GM23338 (cell line): Measurements from ENCODE around the gene RO60. TPM values are rescaled to one million over a fixed set of nuclear protein-coding genes. Genes with fewer than 3 reads are reported as not detected.

ENCODE experiments used
- ATAC-seq: fragments of 200-7000 bp; cut with Tn5 transposase; 3 replicates; pipeline ENCODE4 v1.9.1; 2020
- DNase-seq: peaks from one replicate; pipeline ENCODE4 v3.0.0-alpha.2; 2015; ENCODE audit warnings: low spot score
- H2AFZ ChIP-seq: fragments of 200-600 bp; sonication (generic); 2 replicates; pipeline ENCODE4 v1.8.0; 2016; ENCODE audit warnings: antibody characterized with exemption, mild to moderate bottlenecking, moderate library complexity
- H3F3A ChIP-seq: fragments of 200-600 bp; sonication (generic); replicated peaks from 2 replicates; pipeline ENCODE4 v1.8.0; 2017; ENCODE audit warnings: antibody characterized with exemption, mixed run types, low read depth
- H3K27ac ChIP-seq: fragments of 200-600 bp; sonication (generic); 2 replicates; pipeline ENCODE4 v1.6.1; 2016; ENCODE audit warnings: low read depth
- H3K27me3 ChIP-seq: fragments of 200-600 bp; sonication (generic); 2 replicates; pipeline ENCODE4 v1.8.0; 2016; ENCODE audit warnings: mild to moderate bottlenecking, mixed run types, moderate library complexity; ENCODE audit not compliant: insufficient read depth
- H3K36me3 ChIP-seq: fragments of 200-600 bp; sonication (generic); 2 replicates; pipeline ENCODE4 v1.8.0; 2016; ENCODE audit warnings: mild to moderate bottlenecking; ENCODE audit not compliant: insufficient read depth
- H3K4me1 ChIP-seq: fragments of 200-600 bp; sonication (generic); 2 replicates; pipeline ENCODE4 v1.8.0; 2016; ENCODE audit warnings: mild to moderate bottlenecking, moderate library complexity; ENCODE audit not compliant: insufficient read depth
- H3K4me2 ChIP-seq: fragments of 200-600 bp; sonication (generic); 2 replicates; pipeline ENCODE4 v1.7.1; 2017; ENCODE audit warnings: mixed run types
- H3K4me3 ChIP-seq: fragments of 200-600 bp; sonication (generic); 2 replicates; pipeline ENCODE4 v1.6.1; 2016; ENCODE audit warnings: mixed run types
- H3K79me2 ChIP-seq: fragments of 200-600 bp; sonication (generic); replicated peaks from 2 replicates; pipeline ENCODE4 v1.8.0; 2017; ENCODE audit warnings: mild to moderate bottlenecking; ENCODE audit not compliant: insufficient read depth
- H3K9me2 ChIP-seq: fragments of 200-600 bp; sonication (generic); 2 replicates; pipeline ENCODE4 v1.8.0; 2017; ENCODE audit not compliant: insufficient read depth
- H4K20me1 ChIP-seq: fragments of 200-600 bp; sonication (generic); replicated peaks from 2 replicates; pipeline ENCODE4 v1.8.0; 2017; ENCODE audit warnings: mild to moderate bottlenecking; ENCODE audit not compliant: insufficient read depth
- H3K27ac Mint-ChIP-seq: 2 replicates; pipeline ENCODE4 v1.8.0; 2020; ENCODE audit warnings: inconsistent platforms, mild to moderate bottlenecking, moderate library complexity, mixed read lengths
- H3K27me3 Mint-ChIP-seq: 3 replicates; pipeline ENCODE4 v1.8.0; 2022; ENCODE audit warnings: low read depth, mild to moderate bottlenecking, moderate library complexity, mixed read lengths, inconsistent platforms; ENCODE audit not compliant: insufficient read depth, poor library complexity
- H3K36me3 Mint-ChIP-seq: 3 replicates; pipeline ENCODE4 v1.8.0; 2021; ENCODE audit warnings: low read depth, mild to moderate bottlenecking, inconsistent platforms, moderate library complexity, mixed read lengths
- H3K4me1 Mint-ChIP-seq: 3 replicates; pipeline ENCODE4 v1.8.0; 2020; ENCODE audit warnings: mild to moderate bottlenecking, inconsistent platforms, mixed read lengths
- H3K4me3 Mint-ChIP-seq: 3 replicates; pipeline ENCODE4 v1.8.0; 2021; ENCODE audit warnings: moderate library complexity, mild to moderate bottlenecking, inconsistent platforms, mixed read lengths
- H3K9me3 Mint-ChIP-seq: 3 replicates; pipeline ENCODE4 v1.8.0; 2020; ENCODE audit warnings: moderate library complexity, mild to moderate bottlenecking, inconsistent platforms, mixed read lengths
- CREB1 ChIP-seq: fragments of 250-450 bp; sonication (Bioruptor Pico); IDR thresholded peaks from 2 replicates; pipeline ENCODE4 v1.5.0; 2020; ENCODE audit warnings: low read depth, mild to moderate bottlenecking, moderate library complexity
- CTCF ChIP-seq, 2 experiments: fragments of 200-600 bp in 1 of 2; sonication (generic) in 1 of 2; conservative IDR thresholded peaks; 2 replicates each; pipeline versions ENCODE4 v1.5.1 to v1.6.1; 2016 to 2017; ENCODE audit warnings: antibody characterized with exemption in 2 of 2, low read depth in 2 of 2, mild to moderate bottlenecking in 2 of 2, moderate library complexity in 1 of 2
- EZH2phosphoT487 ChIP-seq: fragments of 200-600 bp; sonication (generic); IDR thresholded peaks from one replicate; pipeline ENCODE4 v1.8.1; 2018; ENCODE audit warnings: antibody characterized with exemption; ENCODE audit not compliant: unreplicated experiment
- NANOG ChIP-seq: IDR thresholded peaks from 2 replicates; pipeline ENCODE4 v1.6.1; 2016; ENCODE audit warnings: antibody characterized with exemption, borderline replicate concordance
- REST ChIP-seq: IDR thresholded peaks from one replicate; pipeline ENCODE4 v1.6.1; 2018; ENCODE audit warnings: antibody characterized with exemption; ENCODE audit not compliant: unreplicated experiment
- ZNF114 ChIP-seq: fragments of 250-450 bp; sonication (Bioruptor Pico); IDR thresholded peaks from 2 replicates; pipeline ENCODE4 v1.5.0; 2020; ENCODE audit warnings: mild to moderate bottlenecking, moderate library complexity
- ZNF331 ChIP-seq: fragments of 250-450 bp; sonication (Bioruptor Pico); IDR thresholded peaks from 2 replicates; pipeline ENCODE4 v1.5.0; 2020; ENCODE audit warnings: low read depth, mild to moderate bottlenecking, moderate library complexity
- polyA plus RNA-seq: library from polyadenylated mRNA; unstranded; fragments of >200 nt; fragmentation: Nextera tagmentation; extraction: Ambion mirVana; gene quantifications from 2 replicates; pipeline ENCODE4 v1.2.1, GENCODE V29; 2016
- total RNA-seq: library from RNA; depleted of rRNA; stranded (reverse); fragments of >200 nt; shearing (Covaris generic); gene quantifications from 2 replicates; pipeline ENCODE4 v1.2.3, GENCODE V29; 2014

The RO60 gene
- total and polyA plus RNA-seq, 2 experiments from 2014 or later, result 103 to 130 TPM

GRCh38 chr1:193016788-193017187 is 42.6 kb upstream of the RO60 start:
- H3K36me3 Mint-ChIP-seq, result no peaks in the 10 kb centered on the region
- no peak overlapping the region for H3K4me3 Mint-ChIP-seq
- DNase-seq (no peak), ATAC-seq (no peak)
- Histone ChIP-seq H3K9me2 (no peaks in the 10 kb centered on the region), H3K4me1 (no peaks in the 10 kb centered on the region; the same call in 1 of the 2 replicates), H3F3A (no peaks in the 10 kb centered on the region), H4K20me1 (no peaks in the 10 kb centered on the region), H3K79me2 (no peaks in the 10 kb centered on the region), H3K4me2 (no peak overlapping the region), H2AFZ (no peak overlapping the region), H3K4me3 (no peak overlapping the region), H3K27me3 (no peaks in the 10 kb centered on the region), H3K27ac (no peak overlapping the region), H3K36me3 (no peaks in the 10 kb centered on the region)
- peaks cover 5% of the 10 kb centered on the region; the same call in 2 of the 3 replicates for H3K4me1 Mint-ChIP-seq
- no peak overlapping the region for H3K27ac Mint-ChIP-seq
- TF ChIP-seq CTCF (conservative IDR thresholded peaks at IDR 0.05; ENCODE audit: low read depth in 2 of 2) (no peak), REST (no peak), NANOG (no peak), ZNF331 (CRISPR knock-in tag) (no peak), EZH2phosphoT487 (no peak)
- H3K9me3 Mint-ChIP-seq, result no peaks in the 10 kb centered on the region
- no peaks in the 10 kb centered on the region for H3K27me3 Mint-ChIP-seq

- no peaks in the 10 kb centered on the region for H3K27me3 ChIP-seq
- H3K27ac Mint-ChIP-seq, result no peak overlapping the region
- H3K4me2 ChIP-seq, result no peak overlapping the region
- H3K27ac ChIP-seq, result no peak overlapping the region
- no peak for ATAC-seq
- H3K79me2 ChIP-seq, result no peaks in the 10 kb centered on the region
- no peaks in the 10 kb centered on the region; the same call in 1 of the 2 replicates for H4K20me1 ChIP-seq
- no peaks in the 10 kb centered on the region for H3K36me3 ChIP-seq
- H3F3A ChIP-seq, result no peaks in the 10 kb centered on the region
- TF ChIP-seq ZNF114 (CRISPR knock-in tag), result no peak
- peak; percentile 62 to 66 for TF ChIP-seq CTCF (conservative IDR thresholded peaks at IDR 0.05; ENCODE audit: low read depth in 2 of 2)
- TF ChIP-seq CREB1 (CRISPR knock-in tag), result no peak
- peaks cover 7% of the 10 kb centered on the region; the same call in 2 of the 3 replicates for H3K36me3 Mint-ChIP-seq
- no peaks in the 10 kb centered on the region for H3K9me3 Mint-ChIP-seq
- no peak overlapping the region for H3K4me3 ChIP-seq
- H3K4me1 ChIP-seq, result no peaks in the 10 kb centered on the region; the same call in 1 of the 2 replicates
- H3K4me1 Mint-ChIP-seq, result peaks cover 9% of the 10 kb centered on the region; the same call in 2 of the 3 replicates
- no peak overlapping the region for H2AFZ ChIP-seq
- DNase-seq, result peak; percentile 65
- H3K4me3 Mint-ChIP-seq, result no peak overlapping the region
- H3K27me3 Mint-ChIP-seq, result no peaks in the 10 kb centered on the region
- no peaks in the 10 kb centered on the region for H3K9me2 ChIP-seq
Measured at GRCh38 chr1:193019442-193020026, 39.9 kb upstream of the RO60 start.
